WTC11 (cell line): Measurements from ENCODE around the gene KRTAP5-2. TPM values are rescaled to one million over a fixed set of nuclear protein-coding genes. Genes with fewer than 3 reads are reported as not detected.

Experiments
- ATAC-seq: fragments of 200-7000 bp; cut with Tn5 transposase; 2 replicates; pipeline ENCODE4 v1.10.0; 2021; ENCODE audit warnings: mild to moderate bottlenecking, moderate library complexity
- CTCF ChIA-PET: fragments of 300-600 bp; sonication (Branson Sonifier 250); formaldehyde crosslinking; loops from one replicate; lab custom pipeline; 2021; ENCODE audit warnings: antibody characterized with exemption; lab: Charles Lee
- POLR2A ChIA-PET: fragments of 350-600 bp; sonication (Branson Sonifier 250); formaldehyde crosslinking; loops from one replicate; lab custom pipeline; 2021; ENCODE audit warnings: antibody characterized with exemption; lab: Charles Lee
- DNase-seq: peaks from one replicate; pipeline ENCODE4 v3.0.0; 2021; ENCODE audit warnings: low spot score
- H3K27ac Mint-ChIP-seq: 2 replicates; pipeline ENCODE4 v1.8.0; 2021; ENCODE audit warnings: mixed read lengths
- H3K27me3 Mint-ChIP-seq: 2 replicates; pipeline ENCODE4 v1.8.0; 2021; ENCODE audit warnings: low read depth, mild to moderate bottlenecking, moderate library complexity, mixed read lengths
- H3K36me3 Mint-ChIP-seq: 2 replicates; pipeline ENCODE4 v1.8.0; 2021; ENCODE audit warnings: mixed read lengths
- H3K4me1 Mint-ChIP-seq: 2 replicates; pipeline ENCODE4 v1.8.0; 2022; ENCODE audit warnings: mixed read lengths
- H3K4me3 Mint-ChIP-seq: 2 replicates; pipeline ENCODE4 v1.8.0; 2021; ENCODE audit warnings: mild to moderate bottlenecking, moderate library complexity, mixed read lengths
- H3K9me3 Mint-ChIP-seq: 2 replicates; pipeline ENCODE4 v1.8.0; 2021; ENCODE audit warnings: mixed read lengths
- EMX1 ChIP-seq: fragments of 250-450 bp; sonication (Bioruptor Pico); IDR thresholded peaks from 2 replicates; pipeline ENCODE4 v1.8.0; 2021; ENCODE audit warnings: mild to moderate bottlenecking
- ETV6 ChIP-seq: sonication (generic); formaldehyde crosslinking; IDR thresholded peaks from 2 replicates; pipeline ENCODE4 v1.8.1; 2022; ENCODE audit warnings: mild to moderate bottlenecking, missing genetic modification reagents
- FOXK1 ChIP-seq: sonication (generic); formaldehyde crosslinking; IDR thresholded peaks from 2 replicates; pipeline ENCODE4 v1.8.0; 2022; ENCODE audit warnings: mild to moderate bottlenecking, moderate library complexity, missing genetic modification reagents
- FOXP1 ChIP-seq: sonication (generic); formaldehyde crosslinking; IDR thresholded peaks from 2 replicates; pipeline ENCODE4 v1.8.0; 2022; ENCODE audit warnings: missing genetic modification reagents, mild to moderate bottlenecking, moderate library complexity, borderline replicate concordance
- NR2C2 ChIP-seq: sonication (generic); formaldehyde crosslinking; IDR thresholded peaks from 2 replicates; pipeline ENCODE4 v1.8.0; 2022; ENCODE audit warnings: mild to moderate bottlenecking, missing genetic modification reagents
- OVOL2 ChIP-seq: fragments of 250-450 bp; sonication (Bioruptor Pico); IDR thresholded peaks from 2 replicates; pipeline ENCODE4 v1.9.0; 2021; ENCODE audit warnings: mild to moderate bottlenecking, borderline replicate concordance
- PRRX2 ChIP-seq: fragments of 250-450 bp; sonication (Bioruptor Pico); IDR thresholded peaks from 2 replicates; pipeline ENCODE4 v1.8.0; 2021; ENCODE audit warnings: mild to moderate bottlenecking
- SP1 ChIP-seq: sonication (generic); formaldehyde crosslinking; conservative IDR thresholded peaks from 2 replicates; pipeline ENCODE4 v1.8.1; 2022; ENCODE audit warnings: missing genetic modification reagents
- ZNF121 ChIP-seq: sonication (generic); formaldehyde crosslinking; IDR thresholded peaks from 2 replicates; pipeline ENCODE4 v1.8.0; 2023; ENCODE audit warnings: missing genetic modification reagents
- ZNF138 ChIP-seq: sonication (generic); formaldehyde crosslinking; conservative IDR thresholded peaks from 2 replicates; pipeline ENCODE4 v1.8.1; 2022; ENCODE audit warnings: mild to moderate bottlenecking, moderate library complexity, missing genetic modification reagents
- ZNF232 ChIP-seq: sonication (generic); formaldehyde crosslinking; IDR thresholded peaks from 2 replicates; pipeline ENCODE4 v1.8.0; 2022; ENCODE audit warnings: mild to moderate bottlenecking, missing genetic modification reagents
- ZNF423 ChIP-seq: fragments of 250-450 bp; sonication (Bioruptor Pico); IDR thresholded peaks from 2 replicates; pipeline ENCODE4 v2.1.2; 2022; ENCODE audit warnings: mild to moderate bottlenecking, moderate library complexity
- total RNA-seq: library from RNA; stranded (reverse); gene quantifications from 3 replicates; pipeline ENCODE4 v1.2.3, GENCODE V29; 2021
- TF ChIP-seq, protein P1 (sequence below): sonication (generic); formaldehyde crosslinking; IDR thresholded peaks from 2 replicates; pipeline ENCODE4 v1.8.0; 2022; ENCODE audit warnings: mild to moderate bottlenecking, missing genetic modification reagents
- TF ChIP-seq, protein P2 (sequence below): fragments of 250-450 bp; sonication (Bioruptor Pico); IDR thresholded peaks from 2 replicates; pipeline ENCODE4 v1.9.0; 2021; ENCODE audit warnings: moderate library complexity, mild to moderate bottlenecking, inconsistent platforms, borderline replicate concordance
- TF ChIP-seq, protein P3 (sequence below): sonication (generic); formaldehyde crosslinking; IDR thresholded peaks from 2 replicates; pipeline ENCODE4 v1.8.1; 2023; ENCODE audit warnings: mild to moderate bottlenecking, missing genetic modification reagents, moderate library complexity
- TF ChIP-seq, protein P4 (sequence below): sonication (generic); formaldehyde crosslinking; IDR thresholded peaks from 2 replicates; pipeline ENCODE4 v1.8.1; 2023; ENCODE audit warnings: mild to moderate bottlenecking, missing genetic modification reagents
- TF ChIP-seq, protein P5 (sequence below): sonication (generic); formaldehyde crosslinking; IDR thresholded peaks from 2 replicates; pipeline ENCODE4 v1.8.1; 2023; ENCODE audit warnings: mild to moderate bottlenecking, missing genetic modification reagents
- TF ChIP-seq, protein P6 (sequence below): fragments of 200-600 bp; IDR thresholded peaks from 2 replicates; pipeline ENCODE4 v1.8.0; 2022; ENCODE audit warnings: antibody characterized with exemption
- TF ChIP-seq, protein P7 (sequence below): sonication (generic); formaldehyde crosslinking; IDR thresholded peaks from 2 replicates; pipeline ENCODE4 v1.8.0; 2022; ENCODE audit warnings: mild to moderate bottlenecking, missing genetic modification reagents
- TF ChIP-seq, protein P8 (sequence below): sonication (generic); formaldehyde crosslinking; IDR thresholded peaks from 2 replicates; pipeline ENCODE4 v1.8.1; 2023; ENCODE audit warnings: mild to moderate bottlenecking, moderate library complexity, missing genetic modification reagents

Gene KRTAP5-2
- total RNA-seq, 1 experiment from 2014 or later = not detected

DNA sequence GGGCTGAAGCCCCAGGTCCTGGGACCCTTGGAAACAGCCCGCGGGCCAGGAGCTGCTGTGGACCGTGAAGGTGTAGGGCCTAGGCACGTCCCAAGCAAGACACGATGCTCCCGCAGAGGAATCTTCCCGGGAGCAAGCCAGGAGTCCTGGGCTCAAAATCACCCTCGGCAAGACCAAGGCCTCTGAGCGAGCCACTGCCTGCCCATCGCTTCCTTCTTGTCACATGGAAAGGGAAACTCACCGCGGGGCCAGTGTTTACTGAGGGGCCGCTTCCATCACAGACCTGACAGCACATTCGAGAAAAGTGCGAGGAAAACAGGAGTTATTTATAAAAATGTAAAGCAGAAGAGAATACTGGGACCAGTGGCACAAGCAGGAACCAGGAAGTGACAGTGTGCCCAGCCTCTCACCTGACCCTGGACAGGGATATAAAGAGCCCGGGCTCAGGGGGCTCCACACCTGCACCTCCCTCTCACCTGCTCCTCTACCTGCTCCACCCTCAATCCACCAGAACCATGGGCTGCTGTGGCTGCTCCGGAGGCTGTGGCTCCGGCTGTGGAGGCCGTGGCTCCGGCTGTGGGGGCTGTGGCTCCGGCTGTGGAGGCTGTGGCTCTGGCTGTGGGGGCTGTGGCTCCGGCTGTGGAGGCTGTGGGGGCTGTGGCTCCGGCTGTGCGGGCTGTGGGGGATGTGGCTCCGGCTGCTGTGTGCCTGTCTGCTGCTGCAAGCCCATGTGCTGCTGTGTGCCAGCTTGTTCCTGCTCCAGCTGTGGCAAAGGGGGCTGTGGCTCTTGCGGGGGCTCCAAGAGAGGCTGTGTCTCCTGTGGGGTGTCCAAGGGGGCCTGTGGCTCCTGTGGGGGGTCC lies 31.5 kb upstream of the KRTAP5-2 start, which contains the start of gene KRTAP5-5 (continued):
- TF ChIP-seq, protein P1, sequence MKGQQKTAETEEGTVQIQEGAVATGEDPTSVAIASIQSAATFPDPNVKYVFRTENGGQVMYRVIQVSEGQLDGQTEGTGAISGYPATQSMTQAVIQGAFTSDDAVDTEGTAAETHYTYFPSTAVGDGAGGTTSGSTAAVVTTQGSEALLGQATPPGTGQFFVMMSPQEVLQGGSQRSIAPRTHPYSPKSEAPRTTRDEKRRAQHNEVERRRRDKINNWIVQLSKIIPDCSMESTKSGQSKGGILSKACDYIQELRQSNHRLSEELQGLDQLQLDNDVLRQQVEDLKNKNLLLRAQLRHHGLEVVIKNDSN (CRISPR knock-in tag) = no peak
- TF ChIP-seq ZNF121 (no peak), OVOL2 (CRISPR knock-in tag) (no peak), FOXK1 (no peak), EMX1 (CRISPR knock-in tag) (no peak), FOXP1 (no peak)
- TF ChIP-seq, protein P2, sequence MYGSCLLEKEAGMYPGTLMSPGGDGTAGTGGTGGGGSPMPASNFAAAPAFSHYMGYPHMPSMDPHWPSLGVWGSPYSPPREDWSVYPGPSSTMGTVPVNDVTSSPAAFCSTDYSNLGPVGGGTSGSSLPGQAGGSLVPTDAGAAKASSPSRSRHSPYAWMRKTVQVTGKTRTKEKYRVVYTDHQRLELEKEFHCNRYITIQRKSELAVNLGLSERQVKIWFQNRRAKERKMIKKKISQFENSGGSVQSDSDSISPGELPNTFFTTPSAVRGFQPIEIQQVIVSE (CRISPR knock-in tag) = no peak
- TF ChIP-seq, protein P3, sequence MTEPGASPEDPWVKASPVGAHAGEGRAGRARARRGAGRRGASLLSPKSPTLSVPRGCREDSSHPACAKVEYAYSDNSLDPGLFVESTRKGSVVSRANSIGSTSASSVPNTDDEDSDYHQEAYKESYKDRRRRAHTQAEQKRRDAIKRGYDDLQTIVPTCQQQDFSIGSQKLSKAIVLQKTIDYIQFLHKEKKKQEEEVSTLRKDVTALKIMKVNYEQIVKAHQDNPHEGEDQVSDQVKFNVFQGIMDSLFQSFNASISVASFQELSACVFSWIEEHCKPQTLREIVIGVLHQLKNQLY (CRISPR knock-in tag) = no peak
- TF ChIP-seq, protein P4, sequence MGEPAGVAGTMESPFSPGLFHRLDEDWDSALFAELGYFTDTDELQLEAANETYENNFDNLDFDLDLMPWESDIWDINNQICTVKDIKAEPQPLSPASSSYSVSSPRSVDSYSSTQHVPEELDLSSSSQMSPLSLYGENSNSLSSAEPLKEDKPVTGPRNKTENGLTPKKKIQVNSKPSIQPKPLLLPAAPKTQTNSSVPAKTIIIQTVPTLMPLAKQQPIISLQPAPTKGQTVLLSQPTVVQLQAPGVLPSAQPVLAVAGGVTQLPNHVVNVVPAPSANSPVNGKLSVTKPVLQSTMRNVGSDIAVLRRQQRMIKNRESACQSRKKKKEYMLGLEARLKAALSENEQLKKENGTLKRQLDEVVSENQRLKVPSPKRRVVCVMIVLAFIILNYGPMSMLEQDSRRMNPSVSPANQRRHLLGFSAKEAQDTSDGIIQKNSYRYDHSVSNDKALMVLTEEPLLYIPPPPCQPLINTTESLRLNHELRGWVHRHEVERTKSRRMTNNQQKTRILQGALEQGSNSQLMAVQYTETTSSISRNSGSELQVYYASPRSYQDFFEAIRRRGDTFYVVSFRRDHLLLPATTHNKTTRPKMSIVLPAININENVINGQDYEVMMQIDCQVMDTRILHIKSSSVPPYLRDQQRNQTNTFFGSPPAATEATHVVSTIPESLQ (CRISPR knock-in tag) = no peak
- TF ChIP-seq, protein P5, sequence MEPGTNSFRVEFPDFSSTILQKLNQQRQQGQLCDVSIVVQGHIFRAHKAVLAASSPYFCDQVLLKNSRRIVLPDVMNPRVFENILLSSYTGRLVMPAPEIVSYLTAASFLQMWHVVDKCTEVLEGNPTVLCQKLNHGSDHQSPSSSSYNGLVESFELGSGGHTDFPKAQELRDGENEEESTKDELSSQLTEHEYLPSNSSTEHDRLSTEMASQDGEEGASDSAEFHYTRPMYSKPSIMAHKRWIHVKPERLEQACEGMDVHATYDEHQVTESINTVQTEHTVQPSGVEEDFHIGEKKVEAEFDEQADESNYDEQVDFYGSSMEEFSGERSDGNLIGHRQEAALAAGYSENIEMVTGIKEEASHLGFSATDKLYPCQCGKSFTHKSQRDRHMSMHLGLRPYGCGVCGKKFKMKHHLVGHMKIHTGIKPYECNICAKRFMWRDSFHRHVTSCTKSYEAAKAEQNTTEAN = no peak

DNA sequence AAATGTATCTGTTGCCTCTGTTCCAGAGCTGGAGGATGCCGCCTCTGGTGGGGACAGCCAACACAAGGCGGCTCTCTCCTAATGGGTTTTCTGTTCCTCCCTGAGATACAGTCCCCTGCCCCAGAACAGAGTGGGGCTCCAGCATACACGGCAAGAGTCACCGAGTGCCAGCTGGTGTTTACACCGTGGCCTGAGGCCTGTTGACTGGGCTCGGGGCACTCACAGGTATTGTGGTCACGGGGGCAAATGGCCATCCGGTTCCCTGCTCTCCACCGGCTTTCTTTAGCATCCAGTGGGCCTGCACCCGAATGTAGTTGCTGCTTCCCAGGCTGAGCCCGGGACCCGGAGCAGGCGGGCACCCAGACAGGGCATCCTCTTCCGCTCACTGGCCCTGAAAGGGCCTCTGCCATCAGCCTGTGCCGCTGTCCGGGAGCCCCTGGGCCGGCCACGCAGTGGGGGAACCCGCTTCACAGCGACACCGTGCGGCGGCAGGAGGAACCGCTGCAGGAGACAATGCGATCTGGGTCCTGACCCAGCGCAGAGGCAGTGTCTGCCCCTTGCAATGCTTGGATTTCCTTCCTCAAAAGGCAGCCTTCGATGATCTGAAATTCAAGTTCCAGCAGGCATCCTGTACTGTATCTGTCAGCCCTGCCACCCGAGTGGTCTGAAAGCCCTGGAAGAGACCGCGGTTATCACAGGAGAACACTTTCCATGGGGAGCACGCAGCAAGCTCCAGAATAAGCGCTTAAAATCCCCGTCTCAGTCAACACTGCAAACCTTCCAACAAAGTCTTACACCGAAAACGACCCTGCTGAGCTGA lies 30.6 kb upstream of the KRTAP5-2 start:
- peaks cover 16% of the 10 kb centered on the region for H3K4me1 Mint-ChIP-seq
- no peaks in the 10 kb centered on the region for H3K9me3 Mint-ChIP-seq
- POLR2A ChIA-PET = no interaction called here
- peak; percentile 74; the same call in 1 of the 2 replicates for TF ChIP-seq ZNF423 (CRISPR knock-in tag)
- peak; percentile 3; the same call in 1 of the 2 replicates for TF ChIP-seq ZNF138 (CRISPR knock-in tag)
- TF ChIP-seq ZNF232 (CRISPR knock-in tag) = no peak
- TF ChIP-seq SP1 = no peak
- TF ChIP-seq, protein P3 (CRISPR knock-in tag) = no peak
- peak; percentile 45; the same call in 1 of the 2 replicates for TF ChIP-seq ETV6 (CRISPR knock-in tag)
- TF ChIP-seq, protein P6, sequence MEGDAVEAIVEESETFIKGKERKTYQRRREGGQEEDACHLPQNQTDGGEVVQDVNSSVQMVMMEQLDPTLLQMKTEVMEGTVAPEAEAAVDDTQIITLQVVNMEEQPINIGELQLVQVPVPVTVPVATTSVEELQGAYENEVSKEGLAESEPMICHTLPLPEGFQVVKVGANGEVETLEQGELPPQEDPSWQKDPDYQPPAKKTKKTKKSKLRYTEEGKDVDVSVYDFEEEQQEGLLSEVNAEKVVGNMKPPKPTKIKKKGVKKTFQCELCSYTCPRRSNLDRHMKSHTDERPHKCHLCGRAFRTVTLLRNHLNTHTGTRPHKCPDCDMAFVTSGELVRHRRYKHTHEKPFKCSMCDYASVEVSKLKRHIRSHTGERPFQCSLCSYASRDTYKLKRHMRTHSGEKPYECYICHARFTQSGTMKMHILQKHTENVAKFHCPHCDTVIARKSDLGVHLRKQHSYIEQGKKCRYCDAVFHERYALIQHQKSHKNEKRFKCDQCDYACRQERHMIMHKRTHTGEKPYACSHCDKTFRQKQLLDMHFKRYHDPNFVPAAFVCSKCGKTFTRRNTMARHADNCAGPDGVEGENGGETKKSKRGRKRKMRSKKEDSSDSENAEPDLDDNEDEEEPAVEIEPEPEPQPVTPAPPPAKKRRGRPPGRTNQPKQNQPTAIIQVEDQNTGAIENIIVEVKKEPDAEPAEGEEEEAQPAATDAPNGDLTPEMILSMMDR = peak; percentile 91
- TF ChIP-seq, protein P7, sequence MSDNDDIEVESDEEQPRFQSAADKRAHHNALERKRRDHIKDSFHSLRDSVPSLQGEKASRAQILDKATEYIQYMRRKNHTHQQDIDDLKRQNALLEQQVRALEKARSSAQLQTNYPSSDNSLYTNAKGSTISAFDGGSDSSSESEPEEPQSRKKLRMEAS (CRISPR knock-in tag) = peak; percentile 68
- TF ChIP-seq PRRX2 = 0 out of 2 replicates have a peak, but pooled peaks have one; percentile 23
- TF ChIP-seq NR2C2 = no peak
- TF ChIP-seq, protein P8, sequence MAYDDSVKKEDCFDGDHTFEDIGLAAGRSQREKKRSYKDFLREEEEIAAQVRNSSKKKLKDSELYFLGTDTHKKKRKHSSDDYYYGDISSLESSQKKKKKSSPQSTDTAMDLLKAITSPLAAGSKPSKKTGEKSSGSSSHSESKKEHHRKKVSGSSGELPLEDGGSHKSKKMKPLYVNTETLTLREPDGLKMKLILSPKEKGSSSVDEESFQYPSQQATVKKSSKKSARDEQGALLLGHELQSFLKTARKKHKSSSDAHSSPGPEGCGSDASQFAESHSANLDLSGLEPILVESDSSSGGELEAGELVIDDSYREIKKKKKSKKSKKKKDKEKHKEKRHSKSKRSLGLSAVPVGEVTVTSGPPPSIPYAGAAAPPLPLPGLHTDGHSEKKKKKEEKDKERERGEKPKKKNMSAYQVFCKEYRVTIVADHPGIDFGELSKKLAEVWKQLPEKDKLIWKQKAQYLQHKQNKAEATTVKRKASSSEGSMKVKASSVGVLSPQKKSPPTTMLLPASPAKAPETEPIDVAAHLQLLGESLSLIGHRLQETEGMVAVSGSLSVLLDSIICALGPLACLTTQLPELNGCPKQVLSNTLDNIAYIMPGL = peak; percentile 76
- CTCF ChIA-PET = interaction anchor here (0.7 to 8.5 kb wide), 14 partner anchors 11 to 401 kb away, joined by 3 to 102 read pairs (median 4); partner anchors contain the start of genes KRTAP5-2 and KRTAP5-3
- H3K27me3 Mint-ChIP-seq = peaks cover 41% of the 10 kb centered on the region
- DNase-seq (peak; percentile 80), ATAC-seq (peak; percentile 97)
- H3K27ac Mint-ChIP-seq = no peak overlapping the region
- no peaks in the 10 kb centered on the region for H3K36me3 Mint-ChIP-seq
- H3K4me3 Mint-ChIP-seq = no peak overlapping the region
